A549 (cell line): ENCODE measurements around the gene HIPK1. TPM values are rescaled to one million over a fixed set of nuclear protein-coding genes. Genes with fewer than 3 reads are reported as not detected.

Experiments used
- ATAC-seq, 2 experiments: fragments of 200-7000 bp in 1 of 2; fragments of >200 bp in 1 of 2; cut with Nextera tagmentation in 1 of 2; cut with Tn5 transposase in 1 of 2; 3 replicates each; pipeline versions ENCODE4 v1.8.0 to v1.9.1; 2018 to 2020; ENCODE audit warnings: mild to moderate bottlenecking in 1 of 2, moderate library complexity in 1 of 2
- CTCF ChIA-PET: fragments of 300-600 bp; sonication (Branson Sonifier 250); formaldehyde crosslinking; extraction: SDS; loops from one replicate; lab custom pipeline; 2021; ENCODE audit warnings: antibody characterized with exemption, inconsistent platforms; lab: Yijun Ruan, JAX
- POLR2A ChIA-PET: fragments of 350-600 bp; formaldehyde crosslinking; extraction: SDS; loops from one replicate; lab custom pipeline; 2021; ENCODE audit warnings: antibody characterized with exemption, inconsistent platforms; lab: Yijun Ruan, JAX
- DNase-seq, 2 experiments: peaks; one replicate each; pipeline versions ENCODE4 v3.0.0 to v3.0.0-alpha.2; 2011 to 2016; ENCODE audit warnings: low read depth in 1 of 2, low spot score in 1 of 2
- FAIRE-seq: peaks from 2 replicates; lab custom pipeline; 2011; peaks lifted over from hg19 to GRCh38; lab: Jason Lieb, UNC
- H3K27ac ChIP-seq, 2 experiments: fragments of >200 bp; sonication (Bioruptor Twin); formaldehyde crosslinking; 3 replicates each; pipeline ENCODE4 v1.5.1; 2016 to 2017
- H3K4me1 ChIP-seq: fragments of >200 bp; sonication (Bioruptor Twin); formaldehyde crosslinking; 3 replicates; pipeline ENCODE4 v1.6.1; 2016
- H3K4me2 ChIP-seq: fragments of >200 bp; sonication (Bioruptor Twin); formaldehyde crosslinking; 3 replicates; pipeline ENCODE4 v1.6.1; 2016
- H3K4me3 ChIP-seq: fragments of >200 bp; sonication (Bioruptor Twin); formaldehyde crosslinking; 3 replicates; pipeline ENCODE4 v1.5.1; 2016
- H3K9me3 ChIP-seq: fragments of >200 bp; sonication (Bioruptor Twin); formaldehyde crosslinking; 3 replicates; pipeline ENCODE4 v1.6.1; 2016
- CBX2 ChIP-seq: fragments of 200-600 bp; sonication (generic); IDR thresholded peaks from 2 replicates; pipeline ENCODE4 v1.6.1; 2016; ENCODE audit warnings: low read depth, mild to moderate bottlenecking, borderline replicate concordance
- CBX8 ChIP-seq: fragments of 200-600 bp; sonication (generic); IDR thresholded peaks from 2 replicates; pipeline ENCODE4 v1.6.1; 2016
- CEBPB ChIP-seq, 2 experiments: fragments of >200 bp in 1 of 2; sonication (Bioruptor Twin) in 1 of 2; formaldehyde crosslinking in 1 of 2; IDR thresholded peaks; 2 replicates each; pipeline ENCODE4 v1.6.1; 2012 to 2016
- CHD4 ChIP-seq: fragments of 200-600 bp; sonication (generic); IDR thresholded peaks from 2 replicates; pipeline ENCODE4 v1.6.1; 2016; ENCODE audit warnings: antibody characterized with exemption, mild to moderate bottlenecking, borderline replicate concordance
- EHF ChIP-seq: fragments of 250-450 bp; sonication (Bioruptor Pico); IDR thresholded peaks from 2 replicates; pipeline ENCODE4 v1.5.0; 2020; ENCODE audit warnings: mild to moderate bottlenecking
- EHMT2 ChIP-seq: fragments of 200-600 bp; sonication (generic); IDR thresholded peaks from 2 replicates; pipeline ENCODE4 v1.6.1; 2016; ENCODE audit warnings: antibody characterized with exemption, low read depth, mild to moderate bottlenecking, moderate library complexity
- ELK1 ChIP-seq: fragments of 150-350 bp; IDR thresholded peaks from 2 replicates; pipeline ENCODE4 v1.6.1; 2014; ENCODE audit warnings: low read depth, mild to moderate bottlenecking, low read length
- EP300 ChIP-seq, 2 experiments: fragments of >200 bp; sonication (Bioruptor Twin); formaldehyde crosslinking; IDR thresholded peaks; 2 replicates in 1 of 2; 3 replicates in 1 of 2; pipeline ENCODE4 v1.6.1; 2016 to 2017
- FOSB ChIP-seq: fragments of 250-450 bp; sonication (Bioruptor Pico); IDR thresholded peaks from 2 replicates; pipeline ENCODE4 v1.5.0; 2020; ENCODE audit warnings: mild to moderate bottlenecking, moderate library complexity
- GATA3 ChIP-seq: IDR thresholded peaks from 2 replicates; pipeline ENCODE4 v1.6.1; 2012; ENCODE audit warnings: borderline replicate concordance
- HES2 ChIP-seq: fragments of >200 bp; sonication (Bioruptor Twin); formaldehyde crosslinking; IDR thresholded peaks from 2 replicates; pipeline ENCODE4 v1.6.1; 2016
- HOXA7 ChIP-seq: fragments of 250-450 bp; sonication (Bioruptor Pico); IDR thresholded peaks from 2 replicates; pipeline ENCODE4 v1.5.0; 2020; ENCODE audit warnings: mild to moderate bottlenecking, moderate library complexity
- HOXB13 ChIP-seq: fragments of 250-450 bp; sonication (Bioruptor Pico); IDR thresholded peaks from 2 replicates; pipeline ENCODE4 v1.5.0; 2020; ENCODE audit warnings: low read depth, mild to moderate bottlenecking, moderate library complexity
- HOXB5 ChIP-seq: fragments of 250-450 bp; sonication (Bioruptor Pico); IDR thresholded peaks from 2 replicates; pipeline ENCODE4 v1.5.0; 2020; ENCODE audit warnings: mild to moderate bottlenecking, moderate library complexity
- JUN ChIP-seq, 2 experiments: fragments of >200 bp; sonication (Bioruptor Twin); formaldehyde crosslinking; IDR thresholded peaks; 2 replicates in 1 of 2; 3 replicates in 1 of 2; pipeline ENCODE4 v1.6.1; 2016 to 2017
- JUNB ChIP-seq: fragments of >200 bp; sonication (Bioruptor Twin); formaldehyde crosslinking; IDR thresholded peaks from 2 replicates; pipeline ENCODE4 v1.6.1; 2016
- KDM1A ChIP-seq: fragments of 200-600 bp; sonication (generic); IDR thresholded peaks from 2 replicates; pipeline ENCODE4 v1.6.1; 2016; ENCODE audit warnings: low read depth, mild to moderate bottlenecking
- KDM5A ChIP-seq: fragments of 200-600 bp; sonication (generic); IDR thresholded peaks from 2 replicates; pipeline ENCODE4 v1.6.1; 2016; ENCODE audit warnings: antibody characterized with exemption, mild to moderate bottlenecking
- MAFK ChIP-seq: fragments of 450-650 bp; IDR thresholded peaks from 2 replicates; pipeline ENCODE4 v1.6.1; 2014; ENCODE audit not compliant: partially characterized antibody
- MYC ChIP-seq: IDR thresholded peaks from 2 replicates; pipeline ENCODE4 v1.6.1; 2012; ENCODE audit warnings: mild to moderate bottlenecking, inconsistent platforms, low read length, improper control_type of control experiment, borderline replicate concordance
- NFE2L2 ChIP-seq: fragments of 150-350 bp; conservative IDR thresholded peaks from 2 replicates; pipeline ENCODE4 v1.6.1; 2014; ENCODE audit warnings: low read length
- NPAS2 ChIP-seq: fragments of 250-450 bp; sonication (Bioruptor Pico); IDR thresholded peaks from 2 replicates; pipeline ENCODE4 v1.8.0; 2022; ENCODE audit warnings: mild to moderate bottlenecking, moderate library complexity, borderline replicate concordance
- PHF8 ChIP-seq: fragments of 200-600 bp; sonication (generic); IDR thresholded peaks from 2 replicates; pipeline ENCODE4 v1.6.1; 2016; ENCODE audit warnings: low read depth, mild to moderate bottlenecking, antibody characterized with exemption, moderate library complexity, borderline replicate concordance
- POLR2AphosphoS2 ChIP-seq: conservative IDR thresholded peaks from 2 replicates; pipeline ENCODE4 v1.6.1; 2012; ENCODE audit warnings: low read length, improper control_type of control experiment, inconsistent platforms
- RAD21 ChIP-seq, 2 experiments: fragments of >200 bp in 1 of 2; sonication (Bioruptor Twin) in 1 of 2; formaldehyde crosslinking in 1 of 2; IDR thresholded peaks in 1 of 2; conservative IDR thresholded peaks in 1 of 2; 2 replicates in 1 of 2; 3 replicates in 1 of 2; pipeline ENCODE4 v1.6.1; 2012 to 2018; ENCODE audit warnings: inconsistent platforms in 1 of 2
- RCOR1 ChIP-seq: fragments of 150-350 bp; IDR thresholded peaks from 2 replicates; pipeline ENCODE4 v1.6.1; 2014; ENCODE audit warnings: antibody characterized with exemption, low read length, low read depth
- RFX5 ChIP-seq: fragments of 450-650 bp; IDR thresholded peaks from 2 replicates; pipeline ENCODE4 v1.7.1; 2014; ENCODE audit warnings: antibody characterized with exemption, mild to moderate bottlenecking, moderate library complexity
- TP53 ChIP-seq: fragments of 250-450 bp; sonication (Bioruptor Pico); IDR thresholded peaks from 2 replicates; pipeline ENCODE4 v1.5.0; 2021; ENCODE audit warnings: mild to moderate bottlenecking, moderate library complexity
- WGBS: methylation state at CpG from one replicate; pipeline ENCODE4 v1.1.6; 2017; ENCODE audit errors: missing lambda C conversion rate; 5-methylcytosine and 5-hydroxymethylcytosine counted together
- polyA plus RNA-seq, 4 experiments: library from polyadenylated mRNA; depleted of rRNA in 3 of 4; stranded (reverse); fragments of >200 nt; fragmentation: RNase III in 1 of 4; extraction: RNeasy Plus Mini Kit Qiagen cat#74134 plus additional on column Dnase treatment in 1 of 4; gene quantifications; 2 replicates in 3 of 4; 3 replicates in 1 of 4; pipeline ENCODE4 v1.2.3, GENCODE V29; 2011 to 2017
- TF ChIP-seq, protein P1 (sequence below): fragments of 250-450 bp; sonication (Bioruptor Pico); IDR thresholded peaks from 2 replicates; pipeline ENCODE4 v1.5.0; 2020; ENCODE audit warnings: low read depth, mild to moderate bottlenecking, moderate library complexity
- TF ChIP-seq, protein P2 (sequence below): fragments of 450-650 bp; IDR thresholded peaks from 2 replicates; pipeline ENCODE4 v1.6.1; 2014; ENCODE audit warnings: antibody characterized with exemption
- TF ChIP-seq, protein P3 (sequence below): IDR thresholded peaks from 2 replicates; pipeline ENCODE4 v1.6.1; 2012; ENCODE audit warnings: low read depth, borderline replicate concordance

Gene HIPK1
- polyA plus RNA-seq, 2 of the 4 experiments (the other 2 are of a cell fraction): 11.3 to 27.4 TPM

DNA sequence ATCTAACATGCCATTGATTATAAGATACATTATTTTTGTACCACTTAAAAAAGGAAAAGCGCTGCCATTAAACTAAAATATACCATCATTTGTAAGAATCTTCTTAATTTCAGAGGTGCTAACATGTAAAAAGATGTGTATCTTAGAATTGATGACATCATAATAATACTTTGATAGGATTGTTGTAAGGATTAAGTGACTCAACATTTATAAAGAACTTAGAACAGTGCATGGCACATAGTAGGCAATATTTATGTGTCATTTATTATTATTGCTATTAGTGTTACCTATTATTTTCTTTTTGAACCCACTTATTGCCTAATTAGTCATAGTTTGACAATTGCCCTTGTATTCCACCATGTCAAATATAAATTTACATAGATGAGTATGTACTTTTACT, 21.8 kb downstream of the HIPK1 start:
- FAIRE-seq (no peak), DNase-seq (no peak), ATAC-seq (no peak)
- Histone ChIP-seq H3K4me3 (no peak overlapping the region), H3K4me2 (no peak overlapping the region), H3K4me1 (peaks cover 3% of the 10 kb centered on the region; the same call in 1 of the 3 replicates), H3K27ac (no peak overlapping the region), H3K9me3 (no peaks in the 10 kb centered on the region)
- ChIA-PET POLR2A (no interaction called here), CTCF (interaction anchor here (0.8 kb wide), 1 partner anchor 12 kb away, joined by 5 read pairs; no protein-coding TSS in a partner anchor)
- TF ChIP-seq EP300 (IDR thresholded peaks at IDR 0.05) (no peak), CBX2 (no peak), CEBPB (IDR thresholded peaks at IDR 0.05) (no peak), TP53 (no peak), CBX8 (no peak), POLR2AphosphoS2 (no peak), NFE2L2 (no peak), RCOR1 (no peak)
- 100% methylated on average over 1 of the region's 1 CpG for WGBS

- FAIRE-seq (no peak), ATAC-seq (no peak), DNase-seq (no peak)
- TF ChIP-seq NPAS2 (CRISPR knock-in tag) (no peak), CHD4 (no peak), MAFK (no peak), ELK1 (no peak), JUNB (no peak), EHMT2 (no peak), GATA3 (no peak), KDM1A (no peak), NFE2L2 (no peak), EHF (CRISPR knock-in tag) (no peak), PHF8 (no peak), RFX5 (no peak), HOXB13 (no peak), TP53 (no peak), FOSB (CRISPR knock-in tag) (no peak), HOXB5 (CRISPR knock-in tag) (no peak)
- TF ChIP-seq, protein P1, sequence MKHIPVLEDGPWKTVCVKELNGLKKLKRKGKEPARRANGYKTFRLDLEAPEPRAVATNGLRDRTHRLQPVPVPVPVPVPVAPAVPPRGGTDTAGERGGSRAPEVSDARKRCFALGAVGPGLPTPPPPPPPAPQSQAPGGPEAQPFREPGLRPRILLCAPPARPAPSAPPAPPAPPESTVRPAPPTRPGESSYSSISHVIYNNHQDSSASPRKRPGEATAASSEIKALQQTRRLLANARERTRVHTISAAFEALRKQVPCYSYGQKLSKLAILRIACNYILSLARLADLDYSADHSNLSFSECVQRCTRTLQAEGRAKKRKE (CRISPR knock-in tag): no peak
- no peak overlapping the region for H3K4me3 ChIP-seq
- CTCF ChIA-PET: interaction anchor here (0.8 kb wide), 1 partner anchor 12 kb away, joined by 5 read pairs; no protein-coding TSS in a partner anchor
- no peak overlapping the region for H3K4me2 ChIP-seq
- POLR2A ChIA-PET: no interaction called here
- WGBS: 93% methylated on average over 2 of the region's 2 CpGs
- H3K27ac ChIP-seq: no peak overlapping the region
- peaks cover 3% of the 10 kb centered on the region; the same call in 1 of the 3 replicates for H3K4me1 ChIP-seq
- no peaks in the 10 kb centered on the region for H3K9me3 ChIP-seq
Measured at GRCh38 chr1:113951719-113952118, 22.6 kb downstream of the HIPK1 start.

DNA sequence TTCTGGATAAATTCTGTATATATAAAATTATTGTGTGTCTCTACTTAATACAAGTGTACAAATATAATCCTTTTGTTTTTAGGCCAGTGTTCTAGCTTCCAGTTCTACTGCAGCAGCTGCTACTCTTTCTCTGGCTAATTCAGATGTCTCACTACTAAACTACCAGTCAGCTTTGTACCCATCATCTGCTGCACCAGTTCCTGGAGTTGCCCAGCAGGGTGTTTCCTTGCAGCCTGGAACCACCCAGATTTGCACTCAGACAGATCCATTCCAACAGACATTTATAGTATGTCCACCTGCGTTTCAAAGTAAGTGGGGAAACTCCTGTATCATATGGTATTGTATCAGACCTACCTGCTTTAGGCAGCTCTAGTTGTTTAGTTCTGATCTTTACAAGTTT, 28.9 kb downstream of the HIPK1 start:
- ChIA-PET POLR2A (no interaction called here), CTCF (no interaction called here)
- Histone ChIP-seq H3K4me1 (no peaks in the 10 kb centered on the region), H3K4me2 (no peak overlapping the region), H3K9me3 (no peaks in the 10 kb centered on the region), H3K27ac (no peak overlapping the region), H3K4me3 (no peak overlapping the region)
- DNase-seq (no peak), FAIRE-seq (no peak), ATAC-seq (no peak)
- no peak for TF ChIP-seq HOXA7 (CRISPR knock-in tag)
- no peak for TF ChIP-seq MYC
- TF ChIP-seq, protein P2, sequence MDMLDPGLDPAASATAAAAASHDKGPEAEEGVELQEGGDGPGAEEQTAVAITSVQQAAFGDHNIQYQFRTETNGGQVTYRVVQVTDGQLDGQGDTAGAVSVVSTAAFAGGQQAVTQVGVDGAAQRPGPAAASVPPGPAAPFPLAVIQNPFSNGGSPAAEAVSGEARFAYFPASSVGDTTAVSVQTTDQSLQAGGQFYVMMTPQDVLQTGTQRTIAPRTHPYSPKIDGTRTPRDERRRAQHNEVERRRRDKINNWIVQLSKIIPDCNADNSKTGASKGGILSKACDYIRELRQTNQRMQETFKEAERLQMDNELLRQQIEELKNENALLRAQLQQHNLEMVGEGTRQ: no peak
- TF ChIP-seq KDM5A: no peak
- no peak for TF ChIP-seq KDM1A
- no peak for TF ChIP-seq EP300 (IDR thresholded peaks at IDR 0.05)
- TF ChIP-seq JUN (IDR thresholded peaks at IDR 0.05): no peak
- TF ChIP-seq CEBPB (IDR thresholded peaks at IDR 0.05): no peak
- TF ChIP-seq, protein P3, sequence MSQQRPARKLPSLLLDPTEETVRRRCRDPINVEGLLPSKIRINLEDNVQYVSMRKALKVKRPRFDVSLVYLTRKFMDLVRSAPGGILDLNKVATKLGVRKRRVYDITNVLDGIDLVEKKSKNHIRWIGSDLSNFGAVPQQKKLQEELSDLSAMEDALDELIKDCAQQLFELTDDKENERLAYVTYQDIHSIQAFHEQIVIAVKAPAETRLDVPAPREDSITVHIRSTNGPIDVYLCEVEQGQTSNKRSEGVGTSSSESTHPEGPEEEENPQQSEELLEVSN: no peak
- TF ChIP-seq, protein P1 (CRISPR knock-in tag): no peak
- TF ChIP-seq HES2: no peak
- TF ChIP-seq EHF (CRISPR knock-in tag): no peak
- no peak for TF ChIP-seq JUNB
- TF ChIP-seq RAD21 (conservative IDR thresholded peaks at IDR 0.05 in 1 of 2, IDR thresholded peaks at IDR 0.05 in 1 of 2): no peak
- no peak for TF ChIP-seq EHMT2
- TF ChIP-seq MAFK: no peak
- no peak for TF ChIP-seq CBX2
- WGBS: 100% methylated on average over 1 of the region's 1 CpG
